HUES6 (cell line): ENCODE data around the gene PARD3.
"Not testable (repeated sequence)": the region's sequence is repeated elsewhere in the genome, so short reads cannot be mapped to it uniquely, and the experiment has no call there.

Experiments used
- H3K27ac ChIP-seq: 2 replicates; pipeline ENCODE4 v1.7.0; 2013; ENCODE audit warnings: low read depth, mild to moderate bottlenecking, low read length, inconsistent platforms
- H3K27me3 ChIP-seq: 2 replicates; pipeline ENCODE4 v1.6.1; 2013; ENCODE audit warnings: low read length; ENCODE audit not compliant: control insufficient read depth, insufficient read depth
- H3K36me3 ChIP-seq: 2 replicates; pipeline ENCODE4 v1.6.1; 2013; ENCODE audit warnings: low read length; ENCODE audit not compliant: control insufficient read depth, insufficient read depth
- H3K4me1 ChIP-seq: 2 replicates; pipeline ENCODE4 v1.6.1; 2013; ENCODE audit warnings: low read length; ENCODE audit not compliant: control insufficient read depth, insufficient read depth
- H3K4me3 ChIP-seq: 2 replicates; pipeline ENCODE4 v1.5.1; 2013; ENCODE audit warnings: low read depth, low read length
- H3K9ac ChIP-seq: one replicate; pipeline ENCODE4 v1.6.1; 2013; ENCODE audit warnings: mild to moderate bottlenecking, low read length
- H3K9me3 ChIP-seq: 2 replicates; pipeline ENCODE4 v1.6.1; 2013; ENCODE audit warnings: low read depth, low read length; ENCODE audit not compliant: control insufficient read depth, insufficient read depth

PARD3 gene

GRCh38 chr10:34080485-34081346 is 734.4 kb downstream of the PARD3 start:
- H3K4me3 ChIP-seq = no peak overlapping the region
- no peak overlapping the region for H3K9ac ChIP-seq

DNA sequence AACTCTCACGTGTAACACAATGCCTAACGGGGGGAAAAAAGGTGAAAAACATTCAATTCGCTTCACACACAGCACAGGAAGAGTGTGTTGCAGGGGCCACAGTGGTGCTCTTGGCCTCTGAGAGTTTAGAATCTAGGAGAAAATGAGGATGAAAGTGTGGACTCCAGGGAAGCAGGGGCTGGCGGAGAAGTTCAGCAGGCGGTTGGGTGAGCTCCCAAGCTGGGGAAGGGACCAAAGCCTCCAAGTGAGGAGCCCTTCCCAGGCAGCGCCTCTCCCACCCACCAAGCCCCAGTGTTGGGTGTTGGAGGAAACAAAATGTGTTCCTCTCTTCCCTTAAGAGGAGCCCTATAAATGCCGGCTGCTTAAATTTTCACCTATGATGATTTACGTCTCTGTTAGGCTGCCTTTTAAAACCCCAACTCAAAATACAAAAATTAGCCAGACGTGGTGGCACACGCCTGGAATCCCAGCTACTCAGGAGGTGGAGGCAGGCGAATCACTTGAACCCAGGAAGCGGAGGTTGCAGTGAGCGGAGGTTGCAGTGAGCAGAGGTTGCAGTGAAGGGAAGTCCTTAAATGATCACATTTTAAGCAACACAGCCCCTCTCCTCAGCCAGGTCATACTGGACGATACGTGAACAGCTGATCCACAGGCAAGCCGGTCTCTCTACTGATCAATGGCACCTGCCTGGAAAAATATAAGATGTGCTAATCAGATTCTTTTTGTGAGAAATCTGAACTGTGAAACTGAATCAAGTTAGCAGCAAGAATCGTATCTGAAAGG is 735.2 kb downstream of the PARD3 start:
- no peak overlapping the region for H3K4me3 ChIP-seq
- H3K27ac ChIP-seq = no peak overlapping the region
- peaks cover 4% of the 10 kb centered on the region; the same call in 1 of the 2 replicates for H3K9me3 ChIP-seq
- H3K27me3 ChIP-seq = no peaks in the 10 kb centered on the region
- H3K4me1 ChIP-seq = no peaks in the 10 kb centered on the region
- H3K9ac ChIP-seq = no peak overlapping the region
- no peaks in the 10 kb centered on the region for H3K36me3 ChIP-seq

More at GRCh38 chr10:34080485-34081346, 734.4 kb downstream of the PARD3 start:
- Histone ChIP-seq H3K9me3 (peaks cover 4% of the 10 kb centered on the region; the same call in 1 of the 2 replicates), H3K36me3 (no peaks in the 10 kb centered on the region), H3K27me3 (no peaks in the 10 kb centered on the region), H3K27ac (no peak overlapping the region), H3K4me1 (no peaks in the 10 kb centered on the region)

GRCh38 chr10:34078745-34079470 is 736.2 kb downstream of the PARD3 start:
- no peak overlapping the region for H3K27ac ChIP-seq

DNA sequence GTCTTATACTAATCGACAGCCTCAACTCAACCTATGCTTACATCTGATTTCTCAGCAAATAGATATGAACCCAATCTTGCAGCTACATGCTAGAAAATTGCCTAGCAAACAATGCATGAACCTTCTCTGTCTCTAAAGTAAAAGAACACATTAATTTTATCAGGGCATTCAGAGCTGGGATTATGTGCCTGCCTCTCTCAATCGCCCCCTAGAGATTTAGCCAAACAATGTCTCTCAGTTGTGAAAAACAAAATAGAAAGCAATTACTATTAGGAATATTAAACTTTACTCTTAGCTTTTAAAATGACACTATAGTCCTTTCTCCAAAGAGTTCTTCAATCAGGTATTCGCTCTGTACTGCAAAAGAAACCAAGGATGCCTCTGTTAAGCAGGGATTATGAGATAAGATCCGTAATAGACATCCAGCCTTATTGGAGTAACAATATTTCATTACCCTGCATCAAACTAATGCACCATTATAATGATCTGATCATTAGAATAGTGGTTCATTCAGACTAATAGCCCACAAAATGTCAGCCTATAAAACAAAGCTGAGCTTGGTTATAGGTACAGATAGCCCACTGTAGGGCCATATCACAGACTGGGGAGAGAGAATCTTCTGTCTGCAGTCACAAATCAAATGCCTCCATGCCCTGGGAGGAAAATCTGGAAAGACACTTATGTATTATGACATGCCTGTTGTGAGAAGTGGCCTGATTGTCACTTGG is 736.9 kb downstream of the PARD3 start:
- H3K9me3 ChIP-seq = no peaks in the 10 kb centered on the region
- no peak overlapping the region for H3K4me3 ChIP-seq
- no peaks in the 10 kb centered on the region for H3K4me1 ChIP-seq
- H3K9ac ChIP-seq = no peak overlapping the region
- H3K27ac ChIP-seq = no peak overlapping the region
- no peaks in the 10 kb centered on the region for H3K36me3 ChIP-seq
- no peaks in the 10 kb centered on the region for H3K27me3 ChIP-seq

More at GRCh38 chr10:34078745-34079470, 736.2 kb downstream of the PARD3 start:
- Histone ChIP-seq H3K27me3 (no peaks in the 10 kb centered on the region), H3K9me3 (peaks cover 4% of the 10 kb centered on the region; the same call in 1 of the 2 replicates), H3K9ac (no peak overlapping the region), H3K4me3 (no peak overlapping the region), H3K4me1 (no peaks in the 10 kb centered on the region), H3K36me3 (no peaks in the 10 kb centered on the region)

DNA sequence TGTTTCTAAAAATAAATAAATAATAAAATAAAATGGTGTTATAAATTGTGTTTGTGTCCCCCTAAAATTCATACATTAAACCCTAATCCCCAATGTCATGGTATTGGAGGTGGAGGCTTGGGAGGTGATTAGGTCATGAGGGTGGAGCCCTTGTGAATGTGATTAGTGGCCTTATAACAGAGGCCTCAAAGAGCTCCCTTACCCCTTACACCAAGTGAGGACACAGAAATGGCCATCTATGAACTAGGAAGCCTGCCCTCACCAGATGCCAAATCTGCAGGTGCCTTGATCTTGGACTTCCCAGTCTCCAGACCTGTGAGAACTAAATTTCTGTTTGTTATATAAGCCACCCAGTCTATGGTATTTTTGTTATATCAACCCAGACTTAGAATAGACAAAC is 738.7 kb downstream of the PARD3 start:
- H3K27ac ChIP-seq = no peak overlapping the region
- no peaks in the 10 kb centered on the region for H3K36me3 ChIP-seq
- H3K27me3 ChIP-seq = no peaks in the 10 kb centered on the region
- H3K4me1 ChIP-seq = no peaks in the 10 kb centered on the region
- H3K4me3 ChIP-seq = no peak overlapping the region
- H3K9me3 ChIP-seq = no peaks in the 10 kb centered on the region
- H3K9ac ChIP-seq = no peak overlapping the region

DNA sequence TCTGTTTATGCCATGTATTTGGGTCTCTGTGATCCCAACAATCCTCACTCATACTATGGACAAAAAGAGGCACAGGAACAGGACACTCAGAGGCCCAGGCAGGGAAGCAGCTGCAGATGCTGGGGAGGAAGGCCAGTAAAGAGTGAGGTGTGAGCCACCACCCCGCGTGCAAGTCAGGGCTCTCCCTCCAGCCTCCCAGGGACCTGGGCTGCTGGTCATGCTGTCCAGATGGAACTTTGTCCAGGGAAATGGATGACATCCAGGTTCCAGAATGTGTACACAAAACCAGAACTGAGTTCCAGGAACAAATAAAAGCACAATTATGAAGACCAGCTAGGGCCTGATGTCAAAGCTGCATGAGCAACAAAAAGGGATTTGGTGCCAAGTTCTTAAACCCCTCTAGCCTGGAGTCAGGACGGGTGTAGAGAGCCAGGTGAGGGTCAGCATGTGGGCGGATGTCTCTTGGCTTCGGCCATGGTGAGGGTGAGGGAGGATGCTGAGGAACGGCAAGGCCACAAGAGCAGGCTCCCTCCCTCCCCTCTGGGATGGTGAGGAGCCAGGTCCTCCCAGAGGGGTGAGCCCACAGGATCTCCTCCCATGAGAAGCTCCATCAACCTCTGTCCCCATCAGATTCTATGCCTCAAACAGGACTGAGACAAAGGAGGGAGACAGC is 739.7 kb downstream of the PARD3 start:
- H3K9ac ChIP-seq = no peak overlapping the region
- H3K27me3 ChIP-seq = no peaks in the 10 kb centered on the region
- no peaks in the 10 kb centered on the region for H3K9me3 ChIP-seq
- no peaks in the 10 kb centered on the region for H3K36me3 ChIP-seq
- no peaks in the 10 kb centered on the region for H3K4me1 ChIP-seq
- H3K27ac ChIP-seq = no peak overlapping the region
- no peak overlapping the region for H3K4me3 ChIP-seq

DNA sequence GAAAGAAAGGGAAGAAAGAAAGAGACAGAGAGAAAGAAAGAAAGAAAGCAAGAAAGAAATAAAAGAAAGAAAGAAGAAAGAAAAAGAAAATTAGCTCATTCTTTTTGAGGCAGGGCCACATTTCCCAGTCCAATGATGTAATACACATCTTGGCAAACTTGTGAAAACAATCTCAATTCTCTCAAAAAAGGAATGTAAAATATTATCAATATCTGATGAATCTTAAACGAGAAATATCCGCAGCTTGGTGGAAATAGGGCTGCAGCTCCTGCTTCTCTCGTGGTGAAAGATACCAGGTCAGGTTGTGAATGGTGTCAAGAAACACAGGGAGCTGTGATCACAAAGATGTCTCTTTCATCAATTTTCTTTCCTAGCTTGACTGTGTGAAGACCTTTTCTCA is 741.0 kb downstream of the PARD3 start:
- Histone ChIP-seq H3K27me3 (no peaks in the 10 kb centered on the region), H3K4me1 (no peaks in the 10 kb centered on the region), H3K27ac (no peak overlapping the region), H3K9me3 (no peaks in the 10 kb centered on the region), H3K4me3 (no peak overlapping the region), H3K9ac (no peak overlapping the region), H3K36me3 (no peaks in the 10 kb centered on the region)

DNA sequence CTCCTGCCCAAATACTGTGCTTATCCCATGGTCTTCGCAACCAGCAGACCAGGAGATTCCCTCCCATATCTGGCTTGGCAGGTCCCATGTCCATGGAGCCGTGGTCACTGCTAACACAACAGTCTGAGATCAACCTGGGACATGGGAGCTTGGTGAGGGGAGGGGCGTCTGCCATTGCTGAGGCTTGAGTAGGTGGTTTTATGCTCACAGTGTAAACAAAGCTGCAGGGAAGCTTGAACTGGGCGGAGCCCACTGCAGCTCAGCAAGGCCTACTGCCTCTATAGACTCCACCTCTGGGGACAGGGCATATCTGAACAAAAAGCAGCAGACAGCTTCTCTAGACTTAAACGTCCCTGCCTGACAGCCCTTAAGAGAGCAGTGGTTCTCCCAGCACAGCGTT is 747.4 kb downstream of the PARD3 start:
- H3K27me3 ChIP-seq, H3K27ac ChIP-seq, H3K36me3 ChIP-seq, H3K4me1 ChIP-seq, H3K4me3 ChIP-seq, H3K9ac ChIP-seq: not testable (repeated sequence)
- H3K9me3 ChIP-seq = peaks cover 20% of the 10 kb centered on the region

DNA sequence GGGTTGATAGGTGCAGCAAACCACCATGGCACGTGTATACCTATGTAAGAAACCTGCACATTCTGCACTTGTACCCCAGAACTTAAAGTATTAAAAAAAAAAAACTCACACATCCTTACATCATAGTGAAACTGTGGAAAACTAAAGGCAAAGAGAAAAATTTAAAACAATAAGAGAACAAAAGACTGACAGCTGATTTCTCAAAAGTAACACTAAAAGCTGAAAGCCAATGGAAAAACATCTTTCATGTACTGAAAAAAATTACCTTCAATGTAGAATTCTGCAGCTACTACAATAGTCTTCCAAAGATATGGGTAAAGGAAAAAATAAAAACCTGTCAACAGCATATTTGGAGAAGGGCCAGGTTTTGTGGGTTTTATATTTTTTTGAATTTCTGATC is 751.5 kb downstream of the PARD3 start:
- Histone ChIP-seq H3K27me3 (no peaks in the 10 kb centered on the region), H3K9ac (no peak overlapping the region), H3K9me3 (peaks cover 28% of the 10 kb centered on the region), H3K4me1 (no peaks in the 10 kb centered on the region), H3K4me3 (no peak overlapping the region), H3K36me3 (no peaks in the 10 kb centered on the region), H3K27ac (no peak overlapping the region)

- Histone ChIP-seq H3K4me1 (no peaks in the 10 kb centered on the region), H3K36me3 (no peaks in the 10 kb centered on the region), H3K9me3 (peaks cover 26% of the 10 kb centered on the region), H3K27ac (no peak overlapping the region), H3K9ac (no peak overlapping the region), H3K27me3 (no peaks in the 10 kb centered on the region), H3K4me3 (no peak overlapping the region)
Observed at GRCh38 chr10:34061841-34062240, 753.3 kb downstream of the PARD3 start.
